ENCODE results near the gene UBE2I.
"Not testable (repeated sequence)": the region's sequence is repeated elsewhere in the genome, so short reads cannot be mapped to it uniquely, and the experiment has no call there.

Gene UBE2I

GRCh38 chr16:1314399-1315068 is 5.1 kb downstream of the UBE2I start:
- no peak for DNase-seq

GRCh38 chr16:1315081-1316032 is 5.9 kb downstream of the UBE2I start:
- no peak for DNase-seq

GRCh38 chr16:1316033-1316405 is 6.6 kb downstream of the UBE2I start:
- no peak for DNase-seq

- no peak for DNase-seq
Measured at GRCh38 chr16:1317479-1318267, 8.2 kb downstream of the UBE2I start.

- no peak for DNase-seq
Measured at GRCh38 chr16:1318268-1318545, 8.8 kb downstream of the UBE2I start.

- no peak for DNase-seq
Measured at GRCh38 chr16:1319041-1319440, 9.6 kb downstream of the UBE2I start.

GRCh38 chr16:1320097-1320496 is 10.7 kb downstream of the UBE2I start:
- DNase-seq, result no peak

GRCh38 chr16:1320658-1321240 is 11.3 kb downstream of the UBE2I start:
- no peak for DNase-seq

- no peak for DNase-seq
Measured at GRCh38 chr16:1322407-1322806, 13.0 kb downstream of the UBE2I start.

- no peak for DNase-seq
Measured at GRCh38 chr16:1323296-1324239, 14.1 kb downstream of the UBE2I start.

- DNase-seq, result no peak
Measured at GRCh38 chr16:1324286-1324826, 14.9 kb downstream of the UBE2I start.

GRCh38 chr16:1325261-1325660 is 15.8 kb downstream of the UBE2I start:
- no peak for DNase-seq

- DNase-seq, result no peak
Measured at GRCh38 chr16:1325673-1326371, 16.4 kb downstream of the UBE2I start.

GRCh38 chr16:1326391-1326790 is 17.0 kb downstream of the UBE2I start:
- DNase-seq, result no peak

GRCh38 chr16:1326946-1327618 is 17.6 kb downstream of the UBE2I start:
- DNase-seq, result no peak

- no peak for DNase-seq
Measured at GRCh38 chr16:1327619-1327947, 18.1 kb downstream of the UBE2I start.

- DNase-seq, result not testable (repeated sequence)
Measured at GRCh38 chr16:1328136-1328535, 18.7 kb downstream of the UBE2I start.

- DNase-seq, result not testable (repeated sequence)
Measured at GRCh38 chr16:1328961-1329360, 19.5 kb downstream of the UBE2I start.

GRCh38 chr16:1330260-1330914 is 21.0 kb downstream of the UBE2I start:
- DNase-seq, result no peak

Measured in fibroblast of skin of right quadriceps (primary cell).